Lung (tissue), 12 donors: ENCODE results near the gene COMT. TPM values are rescaled to one million over a fixed set of nuclear protein-coding genes. Genes with fewer than 3 reads are reported as not detected.

Experiments
- ATAC-seq: fragments of 200-7000 bp; cut with Tn5 transposase; one replicate; pipeline ENCODE4 v1.9.1; 2020; ENCODE audit warnings: moderate number of reproducible peaks; ENCODE audit not compliant: insufficient read depth, low FRiP score
- DNase-seq, 3 donors: peaks; one replicate each; pipeline ENCODE4 v3.0.0-alpha.2; 2013 to 2017
- H3K27ac ChIP-seq, 2 donors: one replicate each; pipeline ENCODE4 v1.5.1; 2013; ENCODE audit warnings: mild to moderate bottlenecking in 2 of 2, moderate library complexity in 2 of 2, control low read depth in 1 of 2, inconsistent platforms in 1 of 2, low read depth in 1 of 2, low read length in 1 of 2
- H3K27me3 ChIP-seq, 3 donors: one replicate each; pipeline ENCODE4 v1.5.1; 2013; ENCODE audit warnings: low read length in 2 of 3; ENCODE audit not compliant: control insufficient read depth in 3 of 3, insufficient read depth in 3 of 3
- H3K36me3 ChIP-seq, 4 donors: one replicate each; pipeline ENCODE4 v1.5.1; 2013; ENCODE audit warnings: low read length in 4 of 4, mild to moderate bottlenecking in 1 of 4, moderate library complexity in 1 of 4; ENCODE audit not compliant: control insufficient read depth in 4 of 4, insufficient read depth in 4 of 4
- H3K4me1 ChIP-seq, 5 donors: one replicate each; pipeline ENCODE4 v1.5.1; 2013; ENCODE audit warnings: low read length in 5 of 5, mild to moderate bottlenecking in 2 of 5, moderate library complexity in 1 of 5; ENCODE audit not compliant: control insufficient read depth in 5 of 5, insufficient read depth in 5 of 5
- H3K4me3 ChIP-seq: one replicate; pipeline ENCODE4 v1.5.1; 2013; ENCODE audit warnings: mild to moderate bottlenecking, control low read depth, moderate library complexity
- H3K9ac ChIP-seq, 2 donors: one replicate each; pipeline ENCODE4 v1.5.1; 2013; ENCODE audit warnings: low read length in 2 of 2, control low read depth in 1 of 2; ENCODE audit not compliant: insufficient read depth in 1 of 2
- H3K9me3 ChIP-seq, 4 donors: one replicate each; pipeline ENCODE4 v1.5.1; 2013; ENCODE audit warnings: low read length in 3 of 4, mild to moderate bottlenecking in 1 of 4, moderate library complexity in 1 of 4; ENCODE audit not compliant: control insufficient read depth in 4 of 4, insufficient read depth in 3 of 4
- WGBS, 2 donors: extraction: QIAGEN DNeasy Blood & Tissue Kit; methylation state at CpG; one replicate each; pipeline ENCODE4 v1.1.7; 2013; 5-methylcytosine and 5-hydroxymethylcytosine counted together
- polyA plus RNA-seq, 2 donors: library from polyadenylated mRNA; stranded (reverse); fragments of 200-250 nt; gene quantifications; one replicate each; pipeline ENCODE4 v1.2.1, GENCODE V29; 2013
- total RNA-seq, 2 donors: library from RNA; depleted of rRNA in 1 of 2; stranded (reverse); fragments of >200 nt in 1 of 2; gene quantifications; one replicate each; pipeline ENCODE4 v1.2.1, GENCODE V29; 2014 to 2021
- TF ChIP-seq, protein P1 (sequence below): IDR thresholded peaks from 2 replicates; pipeline ENCODE4 v1.5.1; 2012; ENCODE audit warnings: mild to moderate bottlenecking; ENCODE audit errors: control extremely low read depth, extremely low read depth
- donor health status: control.
- donor health status: control.
- donor health status: Bipolar disorder and iron deficiency.
- donor health status: healthy.
- donor health status: DM: yes; HTN: yes; CAD: no.

Gene COMT
- total and polyA plus RNA-seq, 4 donors, result 147 to 272 (median 208) TPM

DNA sequence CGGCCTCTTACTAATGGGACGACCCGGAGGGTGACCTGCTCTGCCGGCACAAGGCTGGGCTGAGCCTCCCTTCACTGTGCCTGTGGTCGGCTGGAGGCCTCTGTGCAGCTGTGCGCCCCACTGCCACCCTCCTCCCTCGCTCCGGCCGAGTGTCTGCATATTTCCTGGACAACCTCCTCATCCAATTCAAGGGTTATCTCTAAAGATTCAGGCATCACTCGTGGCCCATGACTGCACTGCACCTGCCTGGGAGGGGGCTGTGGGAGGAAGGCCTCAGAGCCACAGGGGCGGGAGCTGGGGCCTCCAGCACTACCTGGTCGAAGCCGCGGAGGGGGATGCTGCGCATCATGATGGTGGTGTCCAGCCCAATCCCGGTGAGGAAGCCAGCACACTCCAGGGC is 43.8 kb upstream of the COMT start:
- Histone ChIP-seq H3K4me3 (no peak overlapping the region), H3K9me3 (no peaks in the 10 kb centered on the region), H3K27me3 (no peaks in the 10 kb centered on the region), H3K4me1 (peaks cover 0 to 13% (median 0%) of the 10 kb centered on the region in 5 donors), H3K36me3 (peaks cover 0 to 31% (median 0%) of the 10 kb centered on the region in 4 donors), H3K27ac (no peak overlapping the region), H3K9ac (no peak overlapping the region)
- TF ChIP-seq, protein P1, sequence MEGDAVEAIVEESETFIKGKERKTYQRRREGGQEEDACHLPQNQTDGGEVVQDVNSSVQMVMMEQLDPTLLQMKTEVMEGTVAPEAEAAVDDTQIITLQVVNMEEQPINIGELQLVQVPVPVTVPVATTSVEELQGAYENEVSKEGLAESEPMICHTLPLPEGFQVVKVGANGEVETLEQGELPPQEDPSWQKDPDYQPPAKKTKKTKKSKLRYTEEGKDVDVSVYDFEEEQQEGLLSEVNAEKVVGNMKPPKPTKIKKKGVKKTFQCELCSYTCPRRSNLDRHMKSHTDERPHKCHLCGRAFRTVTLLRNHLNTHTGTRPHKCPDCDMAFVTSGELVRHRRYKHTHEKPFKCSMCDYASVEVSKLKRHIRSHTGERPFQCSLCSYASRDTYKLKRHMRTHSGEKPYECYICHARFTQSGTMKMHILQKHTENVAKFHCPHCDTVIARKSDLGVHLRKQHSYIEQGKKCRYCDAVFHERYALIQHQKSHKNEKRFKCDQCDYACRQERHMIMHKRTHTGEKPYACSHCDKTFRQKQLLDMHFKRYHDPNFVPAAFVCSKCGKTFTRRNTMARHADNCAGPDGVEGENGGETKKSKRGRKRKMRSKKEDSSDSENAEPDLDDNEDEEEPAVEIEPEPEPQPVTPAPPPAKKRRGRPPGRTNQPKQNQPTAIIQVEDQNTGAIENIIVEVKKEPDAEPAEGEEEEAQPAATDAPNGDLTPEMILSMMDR, result no peak
- no peak for ATAC-seq
- WGBS, 2 donors, result 93 to 97% methylated on average over 16 of the region's 16 CpGs
- DNase-seq, result no peak

DNA sequence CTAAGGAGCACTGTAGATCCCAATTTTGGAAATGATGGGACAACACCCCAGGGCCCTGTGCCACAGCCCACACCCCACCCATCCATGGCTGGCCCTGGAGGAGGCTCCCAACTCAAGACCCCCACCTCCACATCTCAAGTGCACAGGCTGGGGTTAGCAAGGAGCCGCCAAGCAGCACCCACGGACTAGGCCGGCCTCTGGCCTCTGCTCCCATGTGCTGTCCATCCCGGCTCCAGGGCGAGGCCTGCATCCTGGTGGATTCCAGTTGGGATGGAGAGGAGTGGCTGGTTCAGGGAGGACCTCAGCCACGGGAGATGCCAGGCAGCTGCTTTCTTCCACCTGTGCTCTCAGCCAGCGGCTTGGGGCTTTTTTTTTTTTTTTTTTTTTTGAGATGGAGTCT is 43.4 kb upstream of the COMT start:
- Histone ChIP-seq H3K9ac (no peak overlapping the region), H3K9me3 (no peaks in the 10 kb centered on the region), H3K27ac (no peak overlapping the region), H3K27me3 (no peaks in the 10 kb centered on the region), H3K36me3 (peaks cover 0 to 34% (median 0%) of the 10 kb centered on the region in 4 donors), H3K4me1 (peaks cover 0 to 15% (median 0%) of the 10 kb centered on the region in 5 donors), H3K4me3 (no peak overlapping the region)
- no peak for DNase-seq
- ATAC-seq, result no peak
- WGBS, 2 donors, result 95 to 96% methylated on average over 7 of the region's 7 CpGs
- TF ChIP-seq, protein P1, result no peak

DNA sequence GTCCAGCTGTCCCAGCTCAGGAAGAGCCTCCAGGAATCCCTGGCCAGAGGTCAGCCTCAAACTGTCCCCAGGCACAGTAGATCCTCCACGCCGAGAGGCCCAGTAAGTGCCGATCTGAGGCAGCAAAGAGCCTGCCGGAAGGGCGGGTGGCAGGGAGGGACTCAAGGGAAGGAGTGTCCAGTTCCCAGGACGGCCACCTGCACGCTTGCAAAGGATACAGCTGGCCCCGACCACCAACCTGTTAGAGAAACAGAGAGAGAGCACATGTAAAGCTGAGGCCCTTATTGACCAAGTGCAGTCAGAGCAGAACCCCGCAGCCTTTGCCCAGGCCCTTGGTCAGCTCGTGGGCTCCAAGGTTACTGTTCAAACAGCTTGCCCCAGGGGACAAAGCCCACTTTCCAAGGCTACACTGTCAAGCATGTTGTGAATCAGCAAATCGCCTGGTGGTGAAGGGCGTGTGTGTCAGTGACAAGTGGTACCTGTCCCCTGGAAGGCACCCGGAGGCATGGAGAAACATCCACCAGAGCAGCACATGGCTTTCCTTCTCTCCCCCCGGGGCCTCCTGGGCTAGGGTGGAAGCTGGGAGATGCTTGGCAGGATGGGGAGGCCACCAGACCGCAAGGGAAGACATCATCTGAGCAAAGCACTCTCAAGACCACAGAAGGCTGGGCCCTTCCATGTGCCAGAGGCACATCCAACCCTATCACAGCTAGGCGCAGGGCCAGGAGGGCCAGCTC is 42.6 kb upstream of the COMT start:
- no peaks in the 10 kb centered on the region for H3K27me3 ChIP-seq
- no peak overlapping the region for H3K9ac ChIP-seq
- no peak overlapping the region for H3K4me3 ChIP-seq
- ATAC-seq (no peak), DNase-seq (no peak)
- H3K36me3 ChIP-seq, result peaks cover 0 to 32% (median 0%) of the 10 kb centered on the region in 4 donors
- 91 to 96% methylated on average over 16 of the region's 16 CpGs for WGBS, 2 donors
- H3K4me1 ChIP-seq, result peaks cover 0 to 15% (median 0%) of the 10 kb centered on the region in 5 donors
- TF ChIP-seq, protein P1, result no peak
- H3K9me3 ChIP-seq, result no peaks in the 10 kb centered on the region
- no peak overlapping the region for H3K27ac ChIP-seq
